Kidney (tissue), 14 donors: ENCODE data around the gene ATF7IP2. TPM values are rescaled to one million over a fixed set of nuclear protein-coding genes. Genes with fewer than 3 reads are reported as not detected.
"Not testable (repeated sequence)": the region's sequence is repeated elsewhere in the genome, so short reads cannot be mapped to it uniquely, and the experiment has no call there.

Source experiments
- DNase-seq, 5 donors: peaks; one replicate each; pipeline ENCODE4 v3.0.0-alpha.2; 2013 to 2020
- FAIRE-seq: peaks from 2 replicates; lab custom pipeline; 2012; peaks lifted over from hg19 to GRCh38; lab: Jason Lieb, UNC
- H3K27ac ChIP-seq, 2 donors: one replicate each; pipeline ENCODE4 v1.7.0; 2013; ENCODE audit warnings: low read depth in 2 of 2, low read length in 2 of 2, inconsistent platforms in 1 of 2
- H3K27me3 ChIP-seq: one replicate; pipeline ENCODE4 v1.7.1; 2013; ENCODE audit warnings: low read length, inconsistent platforms; ENCODE audit not compliant: control insufficient read depth, insufficient read depth
- H3K36me3 ChIP-seq, 3 donors: one replicate each; pipeline versions ENCODE4 v1.7.0 to v1.7.1; 2013; ENCODE audit warnings: low read length in 3 of 3, control low read depth in 1 of 3, inconsistent platforms in 1 of 3; ENCODE audit not compliant: insufficient read depth in 3 of 3, control insufficient read depth in 2 of 3
- H3K4me1 ChIP-seq, 3 donors: one replicate each; pipeline versions ENCODE4 v1.7.0 to v1.7.1; 2013; ENCODE audit warnings: low read length in 3 of 3, inconsistent platforms in 1 of 3, low read depth in 1 of 3; ENCODE audit not compliant: control insufficient read depth in 2 of 3, insufficient read depth in 2 of 3
- H3K4me3 ChIP-seq, 3 donors: one replicate each; pipeline versions ENCODE4 v1.7.0 to v1.8.1; 2013; ENCODE audit warnings: low read length in 3 of 3, control low read depth in 1 of 3, inconsistent platforms in 1 of 3
- H3K9ac ChIP-seq, 3 donors: one replicate each; pipeline versions ENCODE4 v1.7.0 to v1.7.1; 2013; ENCODE audit warnings: low read length in 3 of 3, control low read depth in 1 of 3, inconsistent platforms in 1 of 3
- H3K9me3 ChIP-seq, 3 donors: one replicate each; pipeline versions ENCODE4 v1.7.0 to v1.7.1; 2013; ENCODE audit warnings: low read length in 3 of 3, control low read depth in 1 of 3, inconsistent platforms in 1 of 3; ENCODE audit not compliant: control insufficient read depth in 2 of 3, insufficient read depth in 1 of 3
- CTCF ChIP-seq: IDR thresholded peaks from 3 replicates; pipeline ENCODE4 v1.5.1; 2012; ENCODE audit warnings: mild to moderate bottlenecking, moderate library complexity, borderline replicate concordance; ENCODE audit not compliant: insufficient read depth; ENCODE audit errors: extremely low read depth
- intact Hi-C: fragments of 100-400 bp; cut with DNase I; formaldehyde crosslinking; loops from one replicate; pipeline ENCODE4 v1.11.1; 2022
- polyA plus RNA-seq: library from polyadenylated mRNA; stranded (reverse); fragments of 350-450 nt; fragmentation: Illumina TruSeq; extraction: RNeasy Lipid Tissue Mini Kit (QIAGEN cat#74804); gene quantifications from one replicate; pipeline ENCODE4 v1.2.3, GENCODE V29; 2014; ENCODE audit warnings: low read depth, low replicate concordance; ENCODE audit not compliant: insufficient read depth
- total RNA-seq: library from RNA; stranded (reverse); fragmentation: NEBNext Ultra II Directional; extraction: Animal tissue kit (Norgen Biotek cat#: 25700); gene quantifications from one replicate; pipeline ENCODE4 v1.2.1, GENCODE V29; 2021
- donor health status: control.
- donor health status: control.
- donor health status: control.
- donor health status: control.
- donor health status: control.
- donor health status: DM: yes; HTN: yes; CAD: no.
- donor health status: Normal renal cell carcinoma (clear cell type).

ATF7IP2 gene
- total and polyA plus RNA-seq, 2 donors from 2014 or later = 17.1 to 20.2 TPM

- no peaks in the 10 kb centered on the region for H3K9me3 ChIP-seq
- H3K4me3 ChIP-seq = no peak overlapping the region
- no peak for FAIRE-seq
- TF ChIP-seq CTCF = no peak
- intact Hi-C loops = no loop called here
- H3K27ac ChIP-seq = no peak overlapping the region
- H3K9ac ChIP-seq = no peak overlapping the region
- no peaks in the 10 kb centered on the region for H3K4me1 ChIP-seq
- DNase-seq = peak in 2 of 5 donors; percentile 8 to 36
- H3K36me3 ChIP-seq = peaks cover 0 to 8% (median 5%) of the 10 kb centered on the region in 3 donors
- H3K27me3 ChIP-seq = no peaks in the 10 kb centered on the region
Measured at GRCh38 chr16:10428433-10429168, 42.7 kb downstream of the ATF7IP2 start.

- FAIRE-seq = peak; percentile 94
- H3K4me3 ChIP-seq, H3K27me3 ChIP-seq, H3K9ac ChIP-seq, H3K4me1 ChIP-seq, DNase-seq, H3K27ac ChIP-seq, intact Hi-C loops, H3K9me3 ChIP-seq: not testable (repeated sequence)
- H3K36me3 ChIP-seq = peaks cover 0 to 15% (median 8%) of the 10 kb centered on the region in 3 donors
Measured at GRCh38 chr16:10429299-10429969, 43.6 kb downstream of the ATF7IP2 start.

GRCh38 chr16:10441726-10442125 is 55.9 kb downstream of the ATF7IP2 start:
- DNase-seq = no peak
- H3K27ac ChIP-seq = no peak overlapping the region
- no peak for FAIRE-seq
- peaks cover 6 to 23% (median 10%) of the 10 kb centered on the region in 3 donors for H3K36me3 ChIP-seq
- no peak for TF ChIP-seq CTCF
- no peak overlapping the region for H3K9ac ChIP-seq
- H3K4me1 ChIP-seq = no peaks in the 10 kb centered on the region
- intact Hi-C loops = no loop called here
- H3K27me3 ChIP-seq = no peaks in the 10 kb centered on the region
- H3K4me3 ChIP-seq = no peak overlapping the region
- H3K9me3 ChIP-seq = peaks cover 0 to 17% (median 12%) of the 10 kb centered on the region in 3 donors

- no peak for DNase-seq
- Histone ChIP-seq H3K27me3 (no peaks in the 10 kb centered on the region), H3K36me3 (peaks cover 5 to 18% (median 6%) of the 10 kb centered on the region in 3 donors), H3K27ac (no peak overlapping the region), H3K4me1 (no peaks in the 10 kb centered on the region), H3K9me3 (peaks cover 0 to 22% (median 10%) of the 10 kb centered on the region in 3 donors), H3K4me3 (no peak overlapping the region), H3K9ac (no peak overlapping the region)
- intact Hi-C loops = no loop called here
- no peak for FAIRE-seq
- no peak for TF ChIP-seq CTCF
Measured at GRCh38 chr16:10447289-10447688, 61.4 kb downstream of the ATF7IP2 start.

- H3K27me3 ChIP-seq, intact Hi-C loops, FAIRE-seq: not testable (repeated sequence)
Measured at GRCh38 chr16:10452208-10453158, 66.6 kb downstream of the ATF7IP2 start.

More at GRCh38 chr16:10452208-10453158, 66.6 kb downstream of the ATF7IP2 start:
- H3K9me3 ChIP-seq, H3K9ac ChIP-seq, H3K4me1 ChIP-seq, H3K36me3 ChIP-seq, H3K4me3 ChIP-seq, DNase-seq, H3K27ac ChIP-seq: not testable (repeated sequence)
